PC-9 (cell line): ENCODE results near the gene LCOR. TPM values are rescaled to one million over a fixed set of nuclear protein-coding genes. Genes with fewer than 3 reads are reported as not detected.

Experiments used
- BruUV-seq: library from RNA; stranded (reverse); fragments of 400-500 nt; replicated peaks from 2 replicates; lab custom pipeline; 2021; lab: Mats Ljungman, UMichigan
- CTCF ChIA-PET: fragments of 300-600 bp; sonication (Branson Sonifier 250); formaldehyde crosslinking; loops from one replicate; lab custom pipeline; 2022; ENCODE audit warnings: antibody characterized with exemption; lab: Charles Lee
- POLR2A ChIA-PET: fragments of 300-600 bp; sonication (Branson Sonifier 250); formaldehyde crosslinking; loops from one replicate; lab custom pipeline; 2022; ENCODE audit warnings: antibody characterized with exemption; ENCODE audit not compliant: unreplicated experiment; lab: Charles Lee
- DNase-seq, 2 experiments: peaks; one replicate each; pipeline versions ENCODE4 v3.0.0 to v3.0.0-alpha.2; 2015 to 2022; ENCODE audit warnings: mixed read lengths in 1 of 2
- H2AFZ ChIP-seq: fragments of 200-600 bp; sonication (generic); 2 replicates; pipeline ENCODE4 v1.8.1; 2017; ENCODE audit warnings: antibody characterized with exemption
- H3F3A ChIP-seq: fragments of 200-600 bp; sonication (generic); 2 replicates; pipeline ENCODE4 v1.8.1; 2017; ENCODE audit warnings: antibody characterized with exemption, mild to moderate bottlenecking, low read depth; ENCODE audit not compliant: insufficient read depth
- H3K27ac ChIP-seq: fragments of 200-600 bp; sonication (generic); 2 replicates; pipeline ENCODE4 v1.6.1; 2016; ENCODE audit warnings: mixed run types
- H3K27me3 ChIP-seq: fragments of 200-600 bp; sonication (generic); 2 replicates; pipeline ENCODE4 v1.6.1; 2016; ENCODE audit warnings: low read depth, mixed run types; ENCODE audit not compliant: insufficient read depth
- H3K36me3 ChIP-seq: fragments of 200-600 bp; sonication (generic); 2 replicates; pipeline ENCODE4 v1.6.1; 2016; ENCODE audit warnings: low read depth, mixed run types
- H3K4me1 ChIP-seq: fragments of 200-600 bp; sonication (generic); replicated peaks from 2 replicates; pipeline ENCODE4 v1.6.1; 2016; ENCODE audit warnings: mixed run types; ENCODE audit not compliant: insufficient read depth
- H3K4me2 ChIP-seq: fragments of 200-600 bp; sonication (generic); 2 replicates; pipeline ENCODE4 v1.6.1; 2017; ENCODE audit warnings: mixed run types
- H3K4me3 ChIP-seq: fragments of 200-600 bp; sonication (generic); 2 replicates; pipeline ENCODE4 v1.6.1; 2016; ENCODE audit warnings: mixed run types
- H3K79me2 ChIP-seq: fragments of 200-600 bp; sonication (generic); 2 replicates; pipeline ENCODE4 v1.6.1; 2017; ENCODE audit warnings: low read depth, mixed run types
- H3K9me2 ChIP-seq: fragments of 200-600 bp; sonication (generic); 2 replicates; pipeline ENCODE4 v1.8.1; 2017; ENCODE audit warnings: mild to moderate bottlenecking; ENCODE audit not compliant: insufficient read depth
- H3K9me3 ChIP-seq: fragments of 200-600 bp; sonication (generic); 2 replicates; pipeline ENCODE4 v1.8.1; 2016; ENCODE audit warnings: low read depth; ENCODE audit not compliant: insufficient read depth
- H4K20me1 ChIP-seq: fragments of 200-600 bp; sonication (generic); 2 replicates; pipeline ENCODE4 v1.8.1; 2017; ENCODE audit not compliant: insufficient read depth
- EZH2 ChIP-seq: fragments of 200-600 bp; sonication (generic); IDR thresholded peaks from 2 replicates; pipeline ENCODE4 v1.8.0; 2017; ENCODE audit warnings: antibody characterized with exemption, low read depth
- intact Hi-C: fragments of 100-400 bp; cut with micrococcal nuclease; formaldehyde crosslinking; loops from one replicate; pipeline ENCODE4 v1.10.0; 2022; ENCODE audit not compliant: unreplicated experiment
- total RNA-seq: library from RNA; stranded (reverse); gene quantifications from 2 replicates; pipeline ENCODE4 v1.2.3, GENCODE V29; 2021
- TF ChIP-seq, protein P1 (sequence below): fragments of 200-600 bp; sonication (generic); conservative IDR thresholded peaks from 2 replicates; pipeline ENCODE4 v1.6.1; 2017; ENCODE audit warnings: mixed run types, antibody characterized with exemption, mild to moderate bottlenecking, moderate library complexity

Gene LCOR
- total RNA-seq, 1 experiment from 2014 or later: 36.4 TPM

DNA sequence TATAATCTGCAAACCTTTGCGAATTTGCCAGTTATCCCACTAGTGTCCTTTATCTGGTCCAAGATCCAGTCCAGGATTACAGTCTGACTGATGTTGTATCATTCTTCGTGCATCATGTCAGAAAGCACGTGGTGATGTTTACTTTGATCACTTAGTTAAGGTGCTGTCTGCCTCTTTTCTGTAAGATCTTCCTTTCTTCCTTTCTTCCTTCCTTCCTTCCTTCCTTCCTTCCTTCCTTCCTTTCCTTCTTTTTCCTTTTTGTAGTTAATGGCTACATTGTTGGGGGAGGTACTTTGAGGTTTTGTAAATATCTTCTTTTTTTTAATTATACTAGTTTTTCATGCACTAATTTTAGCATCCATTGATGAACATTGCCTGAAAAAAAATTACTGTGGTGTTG, 80.3 kb downstream of the LCOR start:
- H3K9me2 ChIP-seq: no peaks in the 10 kb centered on the region
- ChIA-PET POLR2A (no interaction called here), CTCF (no interaction called here)
- H3K79me2 ChIP-seq: no peaks in the 10 kb centered on the region; the same call in none of the 2 replicates
- H3K9me3 ChIP-seq: no peaks in the 10 kb centered on the region
- H3K27ac ChIP-seq: no peak overlapping the region
- no peak overlapping the region for H3K4me3 ChIP-seq
- H3K27me3 ChIP-seq: no peaks in the 10 kb centered on the region
- no TSS peak for BruUV-seq
- no peaks in the 10 kb centered on the region for H3K36me3 ChIP-seq
- no peak overlapping the region for H3K4me2 ChIP-seq
- intact Hi-C loops: no loop called here
- no peak overlapping the region for H2AFZ ChIP-seq
- DNase-seq: no peak
- H3K4me1 ChIP-seq: no peaks in the 10 kb centered on the region
- H4K20me1 ChIP-seq: 0 out of 2 replicates have a peak, but pooled peaks cover 4% of the 10 kb centered on the region
- TF ChIP-seq, protein P1, sequence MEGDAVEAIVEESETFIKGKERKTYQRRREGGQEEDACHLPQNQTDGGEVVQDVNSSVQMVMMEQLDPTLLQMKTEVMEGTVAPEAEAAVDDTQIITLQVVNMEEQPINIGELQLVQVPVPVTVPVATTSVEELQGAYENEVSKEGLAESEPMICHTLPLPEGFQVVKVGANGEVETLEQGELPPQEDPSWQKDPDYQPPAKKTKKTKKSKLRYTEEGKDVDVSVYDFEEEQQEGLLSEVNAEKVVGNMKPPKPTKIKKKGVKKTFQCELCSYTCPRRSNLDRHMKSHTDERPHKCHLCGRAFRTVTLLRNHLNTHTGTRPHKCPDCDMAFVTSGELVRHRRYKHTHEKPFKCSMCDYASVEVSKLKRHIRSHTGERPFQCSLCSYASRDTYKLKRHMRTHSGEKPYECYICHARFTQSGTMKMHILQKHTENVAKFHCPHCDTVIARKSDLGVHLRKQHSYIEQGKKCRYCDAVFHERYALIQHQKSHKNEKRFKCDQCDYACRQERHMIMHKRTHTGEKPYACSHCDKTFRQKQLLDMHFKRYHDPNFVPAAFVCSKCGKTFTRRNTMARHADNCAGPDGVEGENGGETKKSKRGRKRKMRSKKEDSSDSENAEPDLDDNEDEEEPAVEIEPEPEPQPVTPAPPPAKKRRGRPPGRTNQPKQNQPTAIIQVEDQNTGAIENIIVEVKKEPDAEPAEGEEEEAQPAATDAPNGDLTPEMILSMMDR: no peak
- TF ChIP-seq EZH2: no peak
- H3F3A ChIP-seq: no peaks in the 10 kb centered on the region

- no peak overlapping the region for H3K27ac ChIP-seq
- ChIA-PET POLR2A (no interaction called here), CTCF (interaction anchor here (0.6 kb wide), 1 partner anchor 80 kb away, joined by 3 read pairs; no protein-coding TSS in a partner anchor)
- no peaks in the 10 kb centered on the region for H3K4me1 ChIP-seq
- H3K36me3 ChIP-seq: no peaks in the 10 kb centered on the region
- no TSS peak for BruUV-seq
- no peaks in the 10 kb centered on the region for H3F3A ChIP-seq
- H4K20me1 ChIP-seq: no peaks in the 10 kb centered on the region
- H3K27me3 ChIP-seq: no peaks in the 10 kb centered on the region
- no peak overlapping the region for H3K4me2 ChIP-seq
- H3K9me3 ChIP-seq: no peaks in the 10 kb centered on the region
- DNase-seq: no peak
- intact Hi-C loops: no loop called here
- TF ChIP-seq EZH2: no peak
- TF ChIP-seq, protein P1: no peak
- H3K79me2 ChIP-seq: no peaks in the 10 kb centered on the region; the same call in none of the 2 replicates
- H3K9me2 ChIP-seq: no peaks in the 10 kb centered on the region
- no peak overlapping the region for H2AFZ ChIP-seq
- H3K4me3 ChIP-seq: no peak overlapping the region
Measured at GRCh38 chr10:96913906-96914305, 81.8 kb downstream of the LCOR start.

DNA sequence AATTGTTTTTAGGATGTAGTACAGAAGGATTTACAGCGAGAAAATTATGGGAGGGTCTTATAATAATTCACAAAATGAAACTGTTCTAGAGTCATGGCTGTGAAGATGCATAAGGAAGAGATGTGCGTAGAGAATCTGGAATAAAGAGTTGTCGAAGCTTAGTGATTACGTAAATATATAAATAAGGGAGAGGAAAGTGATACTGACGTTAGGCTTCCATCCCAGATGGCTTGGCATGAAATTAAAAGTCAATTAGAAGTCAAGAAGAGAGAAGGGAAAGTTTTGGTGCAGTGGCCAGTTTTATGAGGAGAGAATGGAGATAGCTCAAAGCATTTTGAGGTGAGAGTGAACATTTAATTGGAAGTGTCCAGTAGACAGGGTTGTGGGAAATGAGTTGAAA, 85.5 kb downstream of the LCOR start:
- POLR2A ChIA-PET: no interaction called here

More for the DNA sequence above, 85.5 kb downstream of the LCOR start:
- Histone ChIP-seq H3K79me2 (no peaks in the 10 kb centered on the region; the same call in 1 of the 2 replicates), H3K36me3 (no peaks in the 10 kb centered on the region), H3K9me2 (no peaks in the 10 kb centered on the region), H3K9me3 (no peaks in the 10 kb centered on the region), H3K4me3 (no peak overlapping the region), H3K4me1 (no peaks in the 10 kb centered on the region), H3K27me3 (no peaks in the 10 kb centered on the region), H4K20me1 (no peaks in the 10 kb centered on the region), H3F3A (no peaks in the 10 kb centered on the region), H2AFZ (no peak overlapping the region), H3K4me2 (no peak overlapping the region), H3K27ac (no peak overlapping the region)
- no peak for TF ChIP-seq EZH2
- TF ChIP-seq, protein P1: no peak
- no TSS peak for BruUV-seq
- CTCF ChIA-PET: no interaction called here
- intact Hi-C loops: no loop called here
- no peak for DNase-seq
